Neural cell (in vitro differentiated cells): ENCODE results near the gene MED13. TPM values are rescaled to one million over a fixed set of nuclear protein-coding genes. Genes with fewer than 3 reads are reported as not detected.

Experiments used
- H2AFZ ChIP-seq: fragments of 200-600, 300-800 bp; sonication (generic), shearing (Covaris generic); 2 replicates; pipeline ENCODE4 v1.6.0; 2014; ENCODE audit warnings: low read depth, mild to moderate bottlenecking, antibody characterized with exemption, low read length, moderate library complexity
- H3F3A ChIP-seq: fragments of 200-600 bp; shearing (Covaris generic); 2 replicates; pipeline ENCODE4 v1.6.1; 2016; ENCODE audit warnings: mild to moderate bottlenecking, moderate library complexity, mixed read lengths, antibody characterized with exemption, low read length; ENCODE audit not compliant: insufficient read depth, poor library complexity, severe bottlenecking
- H3K27ac ChIP-seq: fragments of 200-600, 300-800 bp; sonication (generic), shearing (Covaris generic); 2 replicates; pipeline ENCODE4 v1.5.1; 2014; ENCODE audit warnings: mild to moderate bottlenecking, low read length, moderate library complexity
- H3K27me3 ChIP-seq: fragments of 300-800, 200-600 bp; sonication (generic), shearing (Covaris generic); 2 replicates; pipeline ENCODE4 v1.6.0; 2014; ENCODE audit warnings: mild to moderate bottlenecking, low read depth, low read length, moderate library complexity; ENCODE audit not compliant: insufficient read depth
- H3K36me3 ChIP-seq: fragments of 300-800, 200-600 bp; sonication (generic), shearing (Covaris generic); 2 replicates; pipeline ENCODE4 v1.5.1; 2014; ENCODE audit warnings: mild to moderate bottlenecking, antibody characterized with exemption, low read length, moderate library complexity; ENCODE audit not compliant: insufficient read depth
- H3K4me2 ChIP-seq: fragments of 300-800, 200-600 bp; sonication (generic), shearing (Covaris generic); 2 replicates; pipeline ENCODE4 v1.6.0; 2014; ENCODE audit warnings: mild to moderate bottlenecking, low read length
- H3K4me3 ChIP-seq: fragments of 300-800, 200-600 bp; sonication (generic), shearing (Covaris generic); 2 replicates; pipeline ENCODE4 v1.5.1; 2014; ENCODE audit warnings: mild to moderate bottlenecking, low read length, moderate library complexity
- H3K79me2 ChIP-seq: fragments of 200-600 bp; shearing (Covaris generic); replicated peaks from 2 replicates; pipeline ENCODE4 v1.6.0; 2014; ENCODE audit warnings: mild to moderate bottlenecking, low read length, moderate library complexity; ENCODE audit not compliant: insufficient read depth
- H3K9ac ChIP-seq: fragments of 300-800, 200-600 bp; sonication (generic), shearing (Covaris generic); 2 replicates; pipeline ENCODE4 v1.6.1; 2016; ENCODE audit warnings: mild to moderate bottlenecking, low read length, mixed read lengths
- H3K9me2 ChIP-seq: fragments of 200-600 bp; shearing (Covaris generic); 2 replicates; pipeline ENCODE4 v1.6.1; 2016; ENCODE audit warnings: mild to moderate bottlenecking, low read length, mixed read lengths; ENCODE audit not compliant: insufficient read depth
- H3K9me3 ChIP-seq: fragments of 200-600, 300-800 bp; sonication (generic), shearing (Covaris generic); 2 replicates; pipeline ENCODE4 v1.6.1; 2016; ENCODE audit warnings: mild to moderate bottlenecking, mixed run types, low read length, moderate library complexity, mixed read lengths
- H4K20me1 ChIP-seq: fragments of 200-600 bp; shearing (Covaris generic); 2 replicates; pipeline ENCODE4 v1.6.1; 2016; ENCODE audit warnings: mild to moderate bottlenecking, mixed run types; ENCODE audit not compliant: insufficient read depth
- CTCF ChIP-seq: fragments of 450-650 bp; IDR thresholded peaks from 2 replicates; pipeline ENCODE4 v1.5.1; 2014; ENCODE audit warnings: antibody characterized with exemption, mild to moderate bottlenecking, moderate library complexity; ENCODE audit not compliant: poor library complexity, severe bottlenecking
- EP300 ChIP-seq: fragments of 450-650 bp; conservative IDR thresholded peaks from 2 replicates; pipeline ENCODE4 v1.6.1; 2014; ENCODE audit warnings: antibody characterized with exemption, mild to moderate bottlenecking, moderate library complexity; ENCODE audit not compliant: poor library complexity, severe bottlenecking
- EZH2 ChIP-seq: fragments of 200-600, 300-800 bp; shearing (Covaris generic), sonication (generic); IDR thresholded peaks from 2 replicates; pipeline ENCODE4 v1.6.1; 2014; ENCODE audit warnings: antibody characterized with exemption, low read length, borderline replicate concordance, mild to moderate bottlenecking; ENCODE audit not compliant: insufficient read depth, poor library complexity, severe bottlenecking
- MXI1 ChIP-seq: fragments of 450-650 bp; conservative IDR thresholded peaks from 2 replicates; pipeline ENCODE4 v1.6.1; 2014; ENCODE audit warnings: antibody characterized with exemption, mild to moderate bottlenecking; ENCODE audit not compliant: poor library complexity, severe bottlenecking
- POLR2AphosphoS5 ChIP-seq: IDR thresholded peaks from 2 replicates; pipeline ENCODE4 v1.6.1; 2012
- RAD21 ChIP-seq: fragments of 450-650 bp; conservative IDR thresholded peaks from 2 replicates; pipeline ENCODE4 v1.6.1; 2014; ENCODE audit warnings: antibody characterized with exemption, mild to moderate bottlenecking, moderate library complexity
- REST ChIP-seq: IDR thresholded peaks from 2 replicates; pipeline ENCODE4 v1.6.1; 2012; ENCODE audit warnings: borderline replicate concordance
- SMC3 ChIP-seq: fragments of 450-650 bp; conservative IDR thresholded peaks from 2 replicates; pipeline ENCODE4 v1.6.1; 2014; ENCODE audit warnings: antibody characterized with exemption, mild to moderate bottlenecking, moderate library complexity; ENCODE audit not compliant: poor library complexity
- TAF1 ChIP-seq: IDR thresholded peaks from 2 replicates; pipeline ENCODE4 v1.6.1; 2012; ENCODE audit warnings: low read depth
- polyA plus RNA-seq: library from polyadenylated mRNA; depleted of rRNA; stranded (reverse); fragments of >200 nt; gene quantifications from 2 replicates; pipeline ENCODE4 v1.2.3, GENCODE V29; 2014

MED13 gene
- polyA plus RNA-seq, 1 donor from 2014 or later, result 22.6 TPM

GRCh38 chr17:62100055-62100454 lies 35.0 kb upstream of the MED13 start:
- Histone ChIP-seq H4K20me1 (no peaks in the 10 kb centered on the region), H3K36me3 (no peaks in the 10 kb centered on the region), H3K27ac (no peak overlapping the region), H3K9ac (no peak overlapping the region), H3F3A (no peaks in the 10 kb centered on the region), H3K27me3 (no peaks in the 10 kb centered on the region), H3K4me2 (no peak overlapping the region), H2AFZ (no peak overlapping the region), H3K9me2 (no peaks in the 10 kb centered on the region), H3K4me3 (no peak overlapping the region), H3K9me3 (no peaks in the 10 kb centered on the region), H3K79me2 (no peaks in the 10 kb centered on the region)
- no peak for TF ChIP-seq EP300
- no peak for TF ChIP-seq EZH2

GRCh38 chr17:62099532-62099931 lies 34.5 kb upstream of the MED13 start:
- TF ChIP-seq TAF1 (no peak), POLR2AphosphoS5 (no peak), EZH2 (no peak), REST (no peak), EP300 (no peak), SMC3 (no peak), CTCF (no peak), MXI1 (no peak), RAD21 (no peak)

More at GRCh38 chr17:62099532-62099931, 34.5 kb upstream of the MED13 start:
- H3K9ac ChIP-seq, result no peak overlapping the region
- H3K27me3 ChIP-seq, result no peaks in the 10 kb centered on the region
- H3K9me2 ChIP-seq, result no peaks in the 10 kb centered on the region
- H3K9me3 ChIP-seq, result no peaks in the 10 kb centered on the region
- no peaks in the 10 kb centered on the region for H3K79me2 ChIP-seq
- no peak overlapping the region for H2AFZ ChIP-seq
- H3K4me2 ChIP-seq, result no peak overlapping the region
- no peak overlapping the region for H3K4me3 ChIP-seq
- H3F3A ChIP-seq, result no peaks in the 10 kb centered on the region
- H3K36me3 ChIP-seq, result no peaks in the 10 kb centered on the region
- no peaks in the 10 kb centered on the region for H4K20me1 ChIP-seq
- no peak overlapping the region for H3K27ac ChIP-seq
